GM23338 (cell line): ENCODE results near the gene BAX. TPM values are rescaled to one million over a fixed set of nuclear protein-coding genes. Genes with fewer than 3 reads are reported as not detected.

Experiments
- CREB1 ChIP-seq: fragments of 250-450 bp; sonication (Bioruptor Pico); IDR thresholded peaks from 2 replicates; pipeline ENCODE4 v1.5.0; 2020; ENCODE audit warnings: low read depth, mild to moderate bottlenecking, moderate library complexity
- CTCF ChIP-seq, 2 experiments: fragments of 200-600 bp in 1 of 2; sonication (generic) in 1 of 2; conservative IDR thresholded peaks; 2 replicates each; pipeline versions ENCODE4 v1.5.1 to v1.6.1; 2016 to 2017; ENCODE audit warnings: antibody characterized with exemption in 2 of 2, low read depth in 2 of 2, mild to moderate bottlenecking in 2 of 2, moderate library complexity in 1 of 2
- ETS1 ChIP-seq: IDR thresholded peaks from 2 replicates; pipeline ENCODE4 v1.6.1; 2016; ENCODE audit warnings: antibody characterized with exemption
- JUNB ChIP-seq: IDR thresholded peaks from one replicate; pipeline ENCODE4 v1.6.1; 2016; ENCODE audit warnings: antibody characterized with exemption; ENCODE audit not compliant: unreplicated experiment
- NANOG ChIP-seq: IDR thresholded peaks from 2 replicates; pipeline ENCODE4 v1.6.1; 2016; ENCODE audit warnings: antibody characterized with exemption, borderline replicate concordance
- POLR2AphosphoS5 ChIP-seq: IDR thresholded peaks from 2 replicates; pipeline ENCODE4 v1.6.1; 2016; ENCODE audit warnings: antibody characterized with exemption, low read depth
- STAT1 ChIP-seq: IDR thresholded peaks from one replicate; pipeline ENCODE4 v1.6.1; 2016; ENCODE audit warnings: antibody characterized with exemption; ENCODE audit not compliant: unreplicated experiment
- ZNF114 ChIP-seq: fragments of 250-450 bp; sonication (Bioruptor Pico); IDR thresholded peaks from 2 replicates; pipeline ENCODE4 v1.5.0; 2020; ENCODE audit warnings: mild to moderate bottlenecking, moderate library complexity
- ZNF462 ChIP-seq: fragments of 250-450 bp; sonication (Bioruptor Pico); IDR thresholded peaks from 2 replicates; pipeline ENCODE4 v1.5.0; 2020; ENCODE audit warnings: mild to moderate bottlenecking, moderate library complexity
- polyA plus RNA-seq: library from polyadenylated mRNA; unstranded; fragments of >200 nt; fragmentation: Nextera tagmentation; extraction: Ambion mirVana; gene quantifications from 2 replicates; pipeline ENCODE4 v1.2.1, GENCODE V29; 2016
- total RNA-seq: library from RNA; depleted of rRNA; stranded (reverse); fragments of >200 nt; shearing (Covaris generic); gene quantifications from 2 replicates; pipeline ENCODE4 v1.2.3, GENCODE V29; 2014

BAX gene
- total and polyA plus RNA-seq, 2 experiments from 2014 or later: 179 to 261 TPM

- TF ChIP-seq ZNF462 (CRISPR knock-in tag) (no peak), POLR2AphosphoS5 (no peak), STAT1 (no peak), JUNB (no peak), NANOG (no peak), CREB1 (CRISPR knock-in tag) (no peak), ETS1 (no peak), ZNF114 (CRISPR knock-in tag) (no peak), CTCF (conservative IDR thresholded peaks at IDR 0.05; ENCODE audit: low read depth in 2 of 2) (no peak)
These were observed 14.8 kb downstream of the BAX start (continued) for GRCh38 chr19:48969276-48970138.
